HepG2 (cell line): Measurements from ENCODE around the gene SH3PXD2A. TPM values are rescaled to one million over a fixed set of nuclear protein-coding genes. Genes with fewer than 3 reads are reported as not detected.

Source experiments
- ATAC-seq: fragments of 200-7000 bp; cut with Tn5 transposase; 3 replicates; pipeline ENCODE4 v1.9.1; 2020; ENCODE audit warnings: mild to moderate bottlenecking, moderate library complexity
- BruUV-seq: library from RNA; stranded (reverse); fragments of 400-500 nt; replicated peaks from 2 replicates; lab custom pipeline; 2021; lab: Mats Ljungman, UMichigan
- CTCF ChIA-PET: fragments of 300-600 bp; formaldehyde crosslinking; extraction: SDS; loops from one replicate; lab custom pipeline; 2021; ENCODE audit warnings: low total read pairs, inconsistent platforms, low intra/inter-chr PET ratio; lab: Yijun Ruan, JAX
- POLR2A ChIA-PET: fragments of 350-600 bp; sonication (Branson Sonifier 250); formaldehyde crosslinking; loops from one replicate; lab custom pipeline; 2020; ENCODE audit warnings: antibody characterized with exemption, inconsistent platforms; lab: Yijun Ruan, JAX
- DNase-seq: peaks from one replicate; pipeline ENCODE4 v3.0.0-alpha.2; 2015; ENCODE audit warnings: low spot score
- FAIRE-seq: peaks from 3 replicates; lab custom pipeline; 2011; peaks lifted over from hg19 to GRCh38; lab: Jason Lieb, UNC
- H2AFZ ChIP-seq: one replicate; pipeline ENCODE4 v1.6.1; 2011; ENCODE audit warnings: low read length, inconsistent platforms
- H3K27ac ChIP-seq: fragments of 300-600 bp; 3 replicates; pipeline ENCODE4 v1.8.0; 2011; ENCODE audit warnings: mixed run types, mild to moderate bottlenecking, mixed read lengths, low read length, inconsistent platforms; ENCODE audit not compliant: insufficient read depth; ENCODE audit errors: extremely low read length
- H3K27me3 ChIP-seq, 2 experiments: fragments of 200-600 bp in 1 of 2; 2 replicates in 1 of 2; 3 replicates in 1 of 2; pipeline versions ENCODE4 v1.6.0 to v1.8.0; 2011; ENCODE audit warnings: low read length in 2 of 2, mild to moderate bottlenecking in 2 of 2, moderate library complexity in 2 of 2, inconsistent platforms in 1 of 2; ENCODE audit not compliant: insufficient read depth in 2 of 2, control insufficient read depth in 1 of 2
- H3K36me3 ChIP-seq, 2 experiments: fragments of 200-600 bp in 1 of 2; replicated peaks in 1 of 2; 2 replicates in 1 of 2; 3 replicates in 1 of 2; pipeline versions ENCODE4 v1.5.1 to v1.8.0; 2011; ENCODE audit warnings: low read length in 2 of 2, inconsistent platforms in 1 of 2; ENCODE audit not compliant: insufficient read depth in 2 of 2, control insufficient read depth in 1 of 2
- H3K4me1 ChIP-seq: 2 replicates; pipeline ENCODE4 v1.5.1; 2012; ENCODE audit warnings: low read length, inconsistent platforms; ENCODE audit not compliant: insufficient read depth
- H3K4me2 ChIP-seq: 2 replicates; pipeline ENCODE4 v1.6.0; 2011; ENCODE audit warnings: low read depth, low read length, inconsistent platforms
- H3K4me3 ChIP-seq, 3 experiments: fragments of 200-600 bp in 1 of 3; sonication (generic), shearing (Covaris generic) in 1 of 3; replicated peaks in 1 of 3; 2 replicates each; pipeline ENCODE4 v1.5.1; 2011 to 2016; ENCODE audit warnings: low read length in 3 of 3, inconsistent platforms in 2 of 3, low read depth in 2 of 3, mild to moderate bottlenecking in 2 of 3, control low read depth in 1 of 3, mixed read lengths in 1 of 3; ENCODE audit not compliant: insufficient read depth in 1 of 3
- H3K79me2 ChIP-seq: one replicate; pipeline ENCODE4 v1.6.1; 2011; ENCODE audit warnings: low read length, inconsistent platforms; ENCODE audit not compliant: insufficient read depth
- H3K9ac ChIP-seq: 2 replicates; pipeline ENCODE4 v1.6.0; 2011; ENCODE audit warnings: mild to moderate bottlenecking, low read depth, low read length, inconsistent platforms; ENCODE audit not compliant: insufficient read depth
- H3K9me3 ChIP-seq: 2 replicates; pipeline ENCODE4 v1.5.1; 2012; ENCODE audit warnings: mild to moderate bottlenecking, low read length
- H4K20me1 ChIP-seq: 2 replicates; pipeline ENCODE4 v1.6.0; 2011; ENCODE audit warnings: inconsistent platforms, mild to moderate bottlenecking, low read length, moderate library complexity; ENCODE audit not compliant: insufficient read depth
- JUND ChIP-seq: sonication (generic); formaldehyde crosslinking; IDR thresholded peaks from 2 replicates; pipeline ENCODE4 v1.8.0; 2022; ENCODE audit warnings: mild to moderate bottlenecking, missing genetic modification reagents
- RORA ChIP-seq: sonication (generic); formaldehyde crosslinking; IDR thresholded peaks from 2 replicates; pipeline ENCODE4 v1.5.0; 2020; ENCODE audit warnings: mild to moderate bottlenecking, missing genetic modification reagents, moderate library complexity
- SAP130 ChIP-seq: IDR thresholded peaks from 2 replicates; pipeline ENCODE4 v1.6.1; 2016; ENCODE audit warnings: low read depth
- SKI ChIP-seq: fragments of 450-650 bp; IDR thresholded peaks from one replicate; pipeline ENCODE4 v1.6.1; 2018; ENCODE audit warnings: mild to moderate bottlenecking; ENCODE audit not compliant: partially characterized antibody
- ZMYM2 ChIP-seq: sonication (generic); formaldehyde crosslinking; IDR thresholded peaks from 2 replicates; pipeline ENCODE4 v1.8.0; 2022; ENCODE audit warnings: mild to moderate bottlenecking, missing genetic modification reagents
- ZNF839 ChIP-seq: sonication (generic); formaldehyde crosslinking; IDR thresholded peaks from 2 replicates; pipeline ENCODE4 v1.4.0; 2020; ENCODE audit warnings: missing genetic modification reagents, mild to moderate bottlenecking, borderline replicate concordance
- WGBS: methylation state at CpG from one replicate; pipeline ENCODE4 v1.1.6; 2017; ENCODE audit warnings: low lambda C conversion rate; 5-methylcytosine and 5-hydroxymethylcytosine counted together
- in situ Hi-C: cut with HindIII; loops from 2 replicates; pipeline ENCODE4 v1.10.0; 2017; ENCODE audit warnings: low pct_unique_long_range_greater_than_20kb; ENCODE audit not compliant: extremely low pct_ligation_motif_present
- intact Hi-C: fragments of 100-400 bp; cut with micrococcal nuclease; formaldehyde crosslinking; loops from one replicate; pipeline ENCODE4 v1.10.0; 2022; ENCODE audit not compliant: unreplicated experiment
- polyA plus RNA-seq, 8 experiments: library from polyadenylated mRNA; depleted of rRNA in 3 of 8; stranded (reverse) in 7 of 8; unstranded in 1 of 8; fragments of >200 nt; fragmentation: Illumina TruSeq in 4 of 8; extraction: Trizol in 4 of 8; gene quantifications; 2 replicates each; pipeline versions ENCODE4 v1.2.1 to v1.2.3, GENCODE V29; 2011 to 2016; ENCODE audit warnings: low read depth in 4 of 8, missing spikeins in 1 of 8, mixed read lengths in 1 of 8; ENCODE audit not compliant: insufficient read depth in 1 of 8
- total RNA-seq, 5 experiments: library from RNA; depleted of rRNA; stranded (reverse); fragments of >200 nt; fragmentation: Illumina TruSeq; extraction: Trizol; gene quantifications; 2 replicates each; pipeline ENCODE4 v1.2.3, GENCODE V29; 2016; ENCODE audit warnings: low read depth in 1 of 5
- TF ChIP-seq, protein P1 (sequence below): sonication (generic); formaldehyde crosslinking; IDR thresholded peaks from 2 replicates; pipeline ENCODE4 v1.4.0; 2020; ENCODE audit warnings: missing genetic modification reagents
- TF ChIP-seq, protein P2 (sequence below): sonication (generic); formaldehyde crosslinking; IDR thresholded peaks from 2 replicates; pipeline ENCODE4 v1.4.0; 2020; ENCODE audit warnings: mild to moderate bottlenecking, low read depth, missing genetic modification reagents
- TF ChIP-seq, protein P3 (sequence below): sonication (generic); formaldehyde crosslinking; IDR thresholded peaks from 2 replicates; pipeline ENCODE4; 2020; ENCODE audit warnings: missing genetic modification reagents, mild to moderate bottlenecking, borderline replicate concordance

SH3PXD2A gene
- total and polyA plus RNA-seq, 2 of the 13 experiments (the other 11 are each of a cell fraction or from before 2014, with no cell fraction given) = 11.1 to 11.3 TPM

DNA sequence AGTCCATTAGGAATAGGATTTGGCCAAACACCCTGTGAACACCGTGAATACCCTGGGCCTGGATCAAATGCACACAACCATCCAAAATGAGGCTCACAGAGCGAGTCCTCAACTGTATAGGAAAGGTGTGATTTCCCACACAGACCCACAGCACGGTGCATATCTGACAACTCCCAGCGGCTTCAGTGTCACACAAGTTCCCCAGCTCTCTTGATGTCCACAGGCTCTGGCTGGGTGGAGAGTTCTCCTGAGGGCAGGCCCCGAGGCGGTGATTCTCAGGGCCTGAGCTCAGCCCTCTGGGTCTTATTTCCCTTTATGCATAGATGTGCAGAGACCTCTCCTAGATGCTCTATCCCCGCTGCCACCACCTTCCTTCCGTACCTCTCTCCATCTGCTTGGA is 64.1 kb downstream of the SH3PXD2A start:
- no peak for DNase-seq
- no peak overlapping the region for H3K4me3 ChIP-seq
- ChIA-PET POLR2A (interaction anchor here (5.5 kb wide), 1 partner anchor 63 kb away, joined by 107 read pairs; the partner anchor contains the start of gene SH3PXD2A), CTCF (no interaction called here)
- no peaks in the 10 kb centered on the region for H4K20me1 ChIP-seq
- no peak for ATAC-seq
- H3K36me3 ChIP-seq = peaks cover 17 to 44% of the 10 kb centered on the region in 2 experiments; a peak in 4 of 5 replicates
- H3K27ac ChIP-seq = no peak overlapping the region
- 90% methylated on average over 6 of the region's 8 CpGs for WGBS
- BruUV-seq = no TSS peak
- H3K9ac ChIP-seq = no peak overlapping the region
- FAIRE-seq = no peak
- H3K4me1 ChIP-seq = peaks cover 81% of the 10 kb centered on the region
- peaks cover 27% of the 10 kb centered on the region for H3K79me2 ChIP-seq
- TF ChIP-seq, protein P1, sequence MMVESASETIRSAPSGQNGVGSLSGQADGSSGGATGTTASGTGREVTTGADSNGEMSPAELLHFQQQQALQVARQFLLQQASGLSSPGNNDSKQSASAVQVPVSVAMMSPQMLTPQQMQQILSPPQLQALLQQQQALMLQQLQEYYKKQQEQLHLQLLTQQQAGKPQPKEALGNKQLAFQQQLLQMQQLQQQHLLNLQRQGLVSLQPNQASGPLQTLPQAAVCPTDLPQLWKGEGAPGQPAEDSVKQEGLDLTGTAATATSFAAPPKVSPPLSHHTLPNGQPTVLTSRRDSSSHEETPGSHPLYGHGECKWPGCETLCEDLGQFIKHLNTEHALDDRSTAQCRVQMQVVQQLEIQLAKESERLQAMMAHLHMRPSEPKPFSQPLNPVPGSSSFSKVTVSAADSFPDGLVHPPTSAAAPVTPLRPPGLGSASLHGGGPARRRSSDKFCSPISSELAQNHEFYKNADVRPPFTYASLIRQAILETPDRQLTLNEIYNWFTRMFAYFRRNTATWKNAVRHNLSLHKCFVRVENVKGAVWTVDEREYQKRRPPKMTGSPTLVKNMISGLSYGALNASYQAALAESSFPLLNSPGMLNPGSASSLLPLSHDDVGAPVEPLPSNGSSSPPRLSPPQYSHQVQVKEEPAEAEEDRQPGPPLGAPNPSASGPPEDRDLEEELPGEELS (CRISPR knock-in tag) = 0 out of 2 replicates have a peak, but pooled peaks have one; percentile 14
- TF ChIP-seq, protein P2, sequence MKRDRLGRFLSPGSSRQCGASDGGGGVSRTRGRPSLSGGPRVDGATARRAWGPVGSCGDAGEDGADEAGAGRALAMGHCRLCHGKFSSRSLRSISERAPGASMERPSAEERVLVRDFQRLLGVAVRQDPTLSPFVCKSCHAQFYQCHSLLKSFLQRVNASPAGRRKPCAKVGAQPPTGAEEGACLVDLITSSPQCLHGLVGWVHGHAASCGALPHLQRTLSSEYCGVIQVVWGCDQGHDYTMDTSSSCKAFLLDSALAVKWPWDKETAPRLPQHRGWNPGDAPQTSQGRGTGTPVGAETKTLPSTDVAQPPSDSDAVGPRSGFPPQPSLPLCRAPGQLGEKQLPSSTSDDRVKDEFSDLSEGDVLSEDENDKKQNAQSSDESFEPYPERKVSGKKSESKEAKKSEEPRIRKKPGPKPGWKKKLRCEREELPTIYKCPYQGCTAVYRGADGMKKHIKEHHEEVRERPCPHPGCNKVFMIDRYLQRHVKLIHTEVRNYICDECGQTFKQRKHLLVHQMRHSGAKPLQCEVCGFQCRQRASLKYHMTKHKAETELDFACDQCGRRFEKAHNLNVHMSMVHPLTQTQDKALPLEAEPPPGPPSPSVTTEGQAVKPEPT = no peak
- in situ Hi-C loops = loop anchor here (5.0 kb wide), 2 partner anchors 66 to 74 kb away; partner anchors contain the start of gene SH3PXD2A
- H3K27me3 ChIP-seq = no peaks in the 10 kb centered on the region
- intact Hi-C loops = loop anchor here (5.0 kb wide), 1 partner anchor 74 kb away; no protein-coding TSS in a partner anchor
- no peaks in the 10 kb centered on the region for H3K9me3 ChIP-seq
- no peak overlapping the region for H2AFZ ChIP-seq
- H3K4me2 ChIP-seq = no peak overlapping the region

DNA sequence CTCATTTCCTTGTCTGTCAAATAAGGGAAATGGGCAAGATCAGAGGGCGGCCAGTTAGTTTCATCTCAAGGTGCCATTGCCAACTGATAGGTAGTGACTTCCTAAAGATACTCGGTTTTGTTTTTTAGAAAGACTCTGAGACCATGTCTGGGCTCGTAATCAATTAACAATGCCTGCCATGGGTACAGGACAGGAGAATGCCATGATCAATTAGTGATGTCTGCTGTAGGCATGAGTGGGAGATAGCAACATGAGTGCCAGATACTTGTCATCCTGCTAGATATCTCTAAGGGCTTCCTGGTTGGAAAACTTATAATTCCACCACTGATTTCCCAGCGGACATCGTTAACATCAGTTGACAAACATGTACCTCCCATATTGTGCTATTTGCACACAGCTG is 64.8 kb downstream of the SH3PXD2A start:
- Histone ChIP-seq H3K27ac (no peak overlapping the region), H3K36me3 (peaks cover 17 to 43% of the 10 kb centered on the region in 2 experiments; a peak in 4 of 5 replicates), H4K20me1 (no peaks in the 10 kb centered on the region), H3K9ac (no peak overlapping the region), H3K4me1 (peaks cover 81% of the 10 kb centered on the region), H2AFZ (no peak overlapping the region), H3K27me3 (no peaks in the 10 kb centered on the region), H3K9me3 (no peaks in the 10 kb centered on the region), H3K4me3 (no peak overlapping the region), H3K79me2 (peaks cover 24% of the 10 kb centered on the region), H3K4me2 (no peak overlapping the region)
- no peak for ATAC-seq
- ChIA-PET POLR2A (interaction anchor here (5.5 kb wide), 1 partner anchor 64 kb away, joined by 107 read pairs; the partner anchor contains the start of gene SH3PXD2A), CTCF (no interaction called here)
- 95% methylated on average over 5 of the region's 5 CpGs for WGBS
- no peak for FAIRE-seq
- intact Hi-C loops = loop anchor here (5.0 kb wide), 1 partner anchor 73 kb away; no protein-coding TSS in a partner anchor
- in situ Hi-C loops = loop anchor here (5.0 kb wide), 2 partner anchors 67 to 73 kb away; partner anchors contain the start of gene SH3PXD2A
- no peak for DNase-seq
- no TSS peak for BruUV-seq
- TF ChIP-seq, protein P3, sequence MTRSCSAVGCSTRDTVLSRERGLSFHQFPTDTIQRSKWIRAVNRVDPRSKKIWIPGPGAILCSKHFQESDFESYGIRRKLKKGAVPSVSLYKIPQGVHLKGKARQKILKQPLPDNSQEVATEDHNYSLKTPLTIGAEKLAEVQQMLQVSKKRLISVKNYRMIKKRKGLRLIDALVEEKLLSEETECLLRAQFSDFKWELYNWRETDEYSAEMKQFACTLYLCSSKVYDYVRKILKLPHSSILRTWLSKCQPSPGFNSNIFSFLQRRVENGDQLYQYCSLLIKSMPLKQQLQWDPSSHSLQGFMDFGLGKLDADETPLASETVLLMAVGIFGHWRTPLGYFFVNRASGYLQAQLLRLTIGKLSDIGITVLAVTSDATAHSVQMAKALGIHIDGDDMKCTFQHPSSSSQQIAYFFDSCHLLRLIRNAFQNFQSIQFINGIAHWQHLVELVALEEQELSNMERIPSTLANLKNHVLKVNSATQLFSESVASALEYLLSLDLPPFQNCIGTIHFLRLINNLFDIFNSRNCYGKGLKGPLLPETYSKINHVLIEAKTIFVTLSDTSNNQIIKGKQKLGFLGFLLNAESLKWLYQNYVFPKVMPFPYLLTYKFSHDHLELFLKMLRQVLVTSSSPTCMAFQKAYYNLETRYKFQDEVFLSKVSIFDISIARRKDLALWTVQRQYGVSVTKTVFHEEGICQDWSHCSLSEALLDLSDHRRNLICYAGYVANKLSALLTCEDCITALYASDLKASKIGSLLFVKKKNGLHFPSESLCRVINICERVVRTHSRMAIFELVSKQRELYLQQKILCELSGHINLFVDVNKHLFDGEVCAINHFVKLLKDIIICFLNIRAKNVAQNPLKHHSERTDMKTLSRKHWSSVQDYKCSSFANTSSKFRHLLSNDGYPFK (CRISPR knock-in tag) = no peak
- TF ChIP-seq ZNF839 (no peak), SAP130 (CRISPR knock-in tag) (no peak), JUND (CRISPR knock-in tag) (no peak), SKI (no peak), RORA (no peak), ZMYM2 (CRISPR knock-in tag) (no peak)
